B cell (primary cell): ENCODE results near the gene EPHB4. TPM values are rescaled to one million over a fixed set of nuclear protein-coding genes. Genes with fewer than 3 reads are reported as not detected.

Experiments
- ATAC-seq: fragments of 200-7000 bp; cut with Tn5 transposase; one replicate; pipeline ENCODE4 v1.10.0; 2021; ENCODE audit warnings: low read depth, mild to moderate bottlenecking, moderate number of reproducible peaks, moderate library complexity
- CTCF ChIA-PET: fragments of 350-600 bp; sonication (Branson Sonifier 250); formaldehyde crosslinking; loops from one replicate; lab custom pipeline; 2021; ENCODE audit warnings: antibody characterized with exemption, inconsistent platforms; lab: Charles Lee
- POLR2A ChIA-PET: fragments of 350-600 bp; sonication (Branson Sonifier 250); formaldehyde crosslinking; loops from one replicate; lab custom pipeline; 2021; ENCODE audit warnings: antibody characterized with exemption; lab: Charles Lee
- DNase-seq: peaks from one replicate; pipeline ENCODE4 v3.0.0; 2013
- H2AFZ ChIP-seq: 2 replicates; pipeline ENCODE4 v1.6.1; 2012; ENCODE audit warnings: mild to moderate bottlenecking, low read depth, low read length; ENCODE audit not compliant: insufficient read depth, poor library complexity, severe bottlenecking
- H3K27ac ChIP-seq, 2 donors: 1 replicate in 1 of 2; 2 replicates in 1 of 2; pipeline ENCODE4 v1.5.1; 2012 to 2013; ENCODE audit warnings: low read length in 2 of 2, mild to moderate bottlenecking in 2 of 2, moderate library complexity in 1 of 2
- H3K27me3 ChIP-seq, 4 experiments: fragments of 200-600 bp in 1 of 4; sonication (generic) in 1 of 4; replicated peaks in 1 of 4; 1 replicate in 2 of 4; 2 replicates in 2 of 4; pipeline versions ENCODE4 v1.6.1 to v1.7.0; 2013 to 2016; ENCODE audit warnings: low read length in 3 of 4, mild to moderate bottlenecking in 2 of 4, mixed read lengths in 1 of 4, moderate library complexity in 1 of 4; ENCODE audit not compliant: insufficient read depth in 4 of 4, control insufficient read depth in 3 of 4; ENCODE audit errors: control extremely low read depth in 1 of 4
- H3K36me3 ChIP-seq, 2 experiments: replicated peaks in 1 of 2; 1 replicate in 1 of 2; 2 replicates in 1 of 2; pipeline versions ENCODE4 v1.6.1 to v1.7.1; 2013; ENCODE audit warnings: low read length in 1 of 2; ENCODE audit not compliant: insufficient read depth in 2 of 2, control insufficient read depth in 1 of 2; ENCODE audit errors: control extremely low read depth in 1 of 2, extremely low read depth in 1 of 2
- H3K4me1 ChIP-seq, 2 donors: fragments of 200-600 bp in 1 of 2; sonication (generic) in 1 of 2; 1 replicate in 1 of 2; 2 replicates in 1 of 2; pipeline versions ENCODE4 v1.5.1 to v1.6.1; 2013 to 2017; ENCODE audit warnings: low read length in 2 of 2; ENCODE audit not compliant: control insufficient read depth in 2 of 2, insufficient read depth in 2 of 2
- H3K4me2 ChIP-seq: replicated peaks from 2 replicates; pipeline ENCODE3; 2012; ENCODE audit warnings: mild to moderate bottlenecking, low read depth, low read length; ENCODE audit not compliant: poor library complexity, severe bottlenecking
- H3K4me3 ChIP-seq, 5 experiments: fragments of 200-600 bp in 1 of 5; sonication (generic) in 1 of 5; 1 replicate in 3 of 5; 2 replicates in 2 of 5; pipeline versions ENCODE4 v1.5.1 to v1.7.0; 2011 to 2016; ENCODE audit warnings: low read length in 4 of 5, mild to moderate bottlenecking in 4 of 5, low read depth in 2 of 5, control low read depth in 1 of 5, moderate library complexity in 1 of 5; ENCODE audit not compliant: insufficient read depth in 1 of 5; ENCODE audit errors: control extremely low read depth in 1 of 5, extremely low read depth in 1 of 5
- H3K79me2 ChIP-seq: fragments of 200-600 bp; sonication (generic); one replicate; pipeline ENCODE4 v1.6.0; 2016; ENCODE audit warnings: low read length; ENCODE audit not compliant: control insufficient read depth, insufficient read depth
- H3K9ac ChIP-seq: fragments of 200-600 bp; sonication (generic); 2 replicates; pipeline ENCODE4 v1.6.1; 2017; ENCODE audit warnings: mild to moderate bottlenecking, low read length, moderate library complexity
- H3K9me3 ChIP-seq, 3 donors: one replicate each; pipeline versions ENCODE4 v1.6.1 to v1.7.1; 2013; ENCODE audit warnings: low read length in 2 of 3; ENCODE audit not compliant: control insufficient read depth in 2 of 3, insufficient read depth in 1 of 3; ENCODE audit errors: control extremely low read depth in 1 of 3
- H4K20me1 ChIP-seq: 2 replicates; pipeline ENCODE4 v1.6.0; 2012; ENCODE audit warnings: mild to moderate bottlenecking, low read length; ENCODE audit not compliant: insufficient read depth, control insufficient read depth, poor library complexity, severe bottlenecking
- H3K27ac Mint-ChIP-seq: one replicate; pipeline ENCODE4 v1.8.0; 2021; ENCODE audit warnings: mixed read lengths
- H3K27me3 Mint-ChIP-seq: one replicate; pipeline ENCODE4 v1.8.0; 2021; ENCODE audit warnings: mixed read lengths
- H3K4me1 Mint-ChIP-seq: one replicate; pipeline ENCODE4 v1.8.0; 2021; ENCODE audit warnings: mixed read lengths
- H3K4me3 Mint-ChIP-seq: one replicate; pipeline ENCODE4 v1.8.0; 2021; ENCODE audit warnings: mixed read lengths
- H3K9me3 Mint-ChIP-seq: one replicate; pipeline ENCODE4 v1.8.0; 2022; ENCODE audit warnings: mixed read lengths; ENCODE audit not compliant: insufficient read depth
- EZH2 ChIP-seq: IDR thresholded peaks from 2 replicates; pipeline ENCODE4 v1.6.1; 2012; ENCODE audit warnings: borderline replicate concordance, low read depth, mild to moderate bottlenecking, moderate library complexity, low read length; ENCODE audit not compliant: insufficient read depth, poor library complexity, severe bottlenecking
- WGBS: methylation state at CpG from one replicate; pipeline ENCODE4 v1.1.5; 2013; ENCODE audit warnings: missing lambda C conversion rate; ENCODE audit not compliant: insufficient coverage; 5-methylcytosine and 5-hydroxymethylcytosine counted together
- intact Hi-C: fragments of 100-400 bp; cut with micrococcal nuclease; formaldehyde crosslinking; loops from one replicate; pipeline ENCODE4 v1.10.0; 2022
- polyA plus RNA-seq: library from polyadenylated mRNA; depleted of rRNA; stranded (reverse); fragments of >200 nt; gene quantifications from 2 replicates; pipeline ENCODE4 v1.2.3, GENCODE V29; 2012
- total RNA-seq, 2 donors: library from RNA; stranded (reverse); fragments of 120-200 nt in 1 of 2; gene quantifications; 1 replicate in 1 of 2; 2 replicates in 1 of 2; pipeline versions ENCODE4 v1.2.3 to v1.2.4, GENCODE V29; 2013 to 2022
- TF ChIP-seq, protein P1 (sequence below): fragments of 200-600 bp; IDR thresholded peaks from one replicate; pipeline ENCODE4 v1.8.0; 2022; ENCODE audit warnings: antibody characterized with exemption, mild to moderate bottlenecking

The EPHB4 gene
- total and polyA plus RNA-seq, 2 donors (not counting 1 experiment from before 2014, with no cell fraction given): 3.9 to 12.0 TPM

GRCh38 chr7:100819586-100819985, 7.7 kb downstream of the EPHB4 start:
- no peak for TF ChIP-seq EZH2
- ChIA-PET CTCF (no interaction called here), POLR2A (no interaction called here)
- Histone ChIP-seq H4K20me1 (no peaks in the 10 kb centered on the region), H3K9me3 (no peaks in the 10 kb centered on the region), H3K4me1 (no peaks in the 10 kb centered on the region), H3K27me3 (peaks cover 0 to 6% (median 0%) of the 10 kb centered on the region in 4 experiments), H3K36me3 (no peaks in the 10 kb centered on the region), H3K79me2 (no peaks in the 10 kb centered on the region), H3K27ac (no peak overlapping the region), H3K4me3 (no peak overlapping the region), H3K4me2 (no peak overlapping the region), H2AFZ (no peak overlapping the region), H3K9ac (no peak overlapping the region)
- Mint-ChIP-seq H3K27me3 (peaks cover 3% of the 10 kb centered on the region), H3K27ac (no peak overlapping the region), H3K4me1 (no peaks in the 10 kb centered on the region), H3K9me3 (no peaks in the 10 kb centered on the region), H3K4me3 (no peak overlapping the region)
- ATAC-seq (no peak), DNase-seq (no peak)
- intact Hi-C loops: no loop called here
- 96% methylated on average over 23 of the region's 23 CpGs for WGBS

- POLR2A ChIA-PET: no interaction called here
- TF ChIP-seq, protein P1, sequence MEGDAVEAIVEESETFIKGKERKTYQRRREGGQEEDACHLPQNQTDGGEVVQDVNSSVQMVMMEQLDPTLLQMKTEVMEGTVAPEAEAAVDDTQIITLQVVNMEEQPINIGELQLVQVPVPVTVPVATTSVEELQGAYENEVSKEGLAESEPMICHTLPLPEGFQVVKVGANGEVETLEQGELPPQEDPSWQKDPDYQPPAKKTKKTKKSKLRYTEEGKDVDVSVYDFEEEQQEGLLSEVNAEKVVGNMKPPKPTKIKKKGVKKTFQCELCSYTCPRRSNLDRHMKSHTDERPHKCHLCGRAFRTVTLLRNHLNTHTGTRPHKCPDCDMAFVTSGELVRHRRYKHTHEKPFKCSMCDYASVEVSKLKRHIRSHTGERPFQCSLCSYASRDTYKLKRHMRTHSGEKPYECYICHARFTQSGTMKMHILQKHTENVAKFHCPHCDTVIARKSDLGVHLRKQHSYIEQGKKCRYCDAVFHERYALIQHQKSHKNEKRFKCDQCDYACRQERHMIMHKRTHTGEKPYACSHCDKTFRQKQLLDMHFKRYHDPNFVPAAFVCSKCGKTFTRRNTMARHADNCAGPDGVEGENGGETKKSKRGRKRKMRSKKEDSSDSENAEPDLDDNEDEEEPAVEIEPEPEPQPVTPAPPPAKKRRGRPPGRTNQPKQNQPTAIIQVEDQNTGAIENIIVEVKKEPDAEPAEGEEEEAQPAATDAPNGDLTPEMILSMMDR: no peak
- TF ChIP-seq EZH2: no peak
Measured at GRCh38 chr7:100818825-100819224, 8.5 kb downstream of the EPHB4 start.

More at GRCh38 chr7:100818825-100819224, 8.5 kb downstream of the EPHB4 start:
- CTCF ChIA-PET: interaction anchor here (1.5 kb wide), 1 partner anchor 18 kb away, joined by 4 read pairs; no protein-coding TSS in a partner anchor
- Histone ChIP-seq H3K4me2 (no peak overlapping the region), H3K9ac (no peak overlapping the region), H3K4me1 (no peaks in the 10 kb centered on the region), H3K79me2 (no peaks in the 10 kb centered on the region), H3K27ac (no peak overlapping the region), H3K36me3 (no peaks in the 10 kb centered on the region), H3K4me3 (no peak overlapping the region), H2AFZ (no peak overlapping the region), H3K9me3 (no peaks in the 10 kb centered on the region), H4K20me1 (no peaks in the 10 kb centered on the region), H3K27me3 (no peaks in the 10 kb centered on the region)
- WGBS: 84% methylated on average over 5 of the region's 6 CpGs
- Mint-ChIP-seq H3K27ac (no peak overlapping the region), H3K4me3 (no peak overlapping the region), H3K9me3 (no peaks in the 10 kb centered on the region), H3K27me3 (no peaks in the 10 kb centered on the region), H3K4me1 (no peaks in the 10 kb centered on the region)
- intact Hi-C loops: no loop called here
- DNase-seq (no peak), ATAC-seq (no peak)
